Measurements from ENCODE around the gene CHCT1.

The CHCT1 gene

DNA sequence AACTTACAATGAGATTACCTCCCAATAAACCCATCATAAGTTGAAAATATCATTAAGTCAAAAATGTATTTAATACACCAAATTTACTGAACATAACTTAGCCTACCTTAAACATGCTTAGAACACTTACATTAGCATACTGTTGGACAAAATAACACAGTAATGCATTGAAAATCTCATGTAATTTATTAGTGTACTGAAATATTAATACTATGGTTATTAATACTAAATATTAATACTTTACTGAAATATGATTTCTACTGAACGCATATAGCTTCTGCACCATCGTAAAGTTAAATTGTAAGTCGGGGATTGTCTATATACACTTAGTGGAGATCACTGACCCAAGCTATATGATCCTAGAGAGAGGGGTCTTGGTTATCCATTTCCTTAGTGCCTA lies 34.6 kb upstream of the CHCT1 start:
- Histone ChIP-seq H3K18ac (ENCODE audit: low read length) (no peak overlapping the region), H3K4me1 (ENCODE audit: control insufficient read depth in 2 of 2, insufficient read depth in 1 of 2, low read depth in 1 of 2, low read length in 2 of 2) (peaks cover 6 to 8% of the 10 kb centered on the region in 2 donors), H2AK5ac (ENCODE audit: low read depth, low read length) (no peak overlapping the region), H2AFZ (ENCODE audit: low read length) (no peak overlapping the region), H3K4ac (ENCODE audit: low read length) (no peak overlapping the region), H3K27me3 (ENCODE audit: control insufficient read depth in 3 of 3, insufficient read depth in 3 of 3, low read depth in 1 of 3, low read length in 3 of 3) (no peaks in the 10 kb centered on the region), H3K4me2 (ENCODE audit: insufficient read depth, low read length, poor library complexity, severe bottlenecking) (no peak overlapping the region), H3K14ac (ENCODE audit: low read length) (no peak overlapping the region), H4K8ac (ENCODE audit: low read depth, low read length) (no peak overlapping the region), H3K23ac (ENCODE audit: low read depth, low read length, poor library complexity) (no peak overlapping the region), H3K9me3 (replicated peaks in 1 of 2; ENCODE audit: control insufficient read depth in 2 of 2, insufficient read depth in 1 of 2, low read depth in 1 of 2, low read length in 2 of 2) (no peaks in the 10 kb centered on the region), H2BK12ac (ENCODE audit: low read length) (no peak overlapping the region), H4K91ac (ENCODE audit: low read depth, low read length, poor library complexity) (no peak overlapping the region), H3K36me3 (replicated peaks in 1 of 2; ENCODE audit: control insufficient read depth in 2 of 2, insufficient read depth in 2 of 2, low read length in 2 of 2) (no peaks in the 10 kb centered on the region), H2BK5ac (ENCODE audit: low read length) (no peak overlapping the region), H3K4me3 (ENCODE audit: low read length in 2 of 2) (no peak overlapping the region), H3K9ac (ENCODE audit: low read depth, low read length, poor library complexity) (no peak overlapping the region), H2BK15ac (ENCODE audit: low read length) (no peak overlapping the region), H2BK120ac (ENCODE audit: low read depth, low read length) (no peak overlapping the region), H3K27ac (replicated peaks; ENCODE audit: low read length) (no peak overlapping the region), H3K79me1 (ENCODE audit: low read depth, low read length) (no peaks in the 10 kb centered on the region)
- no peak for DNase-seq (ENCODE audit: low spot score)
- no CpG with 5 or more reads among the region's 3 CpGs for WGBS, 2 donors (ENCODE audit: extremely low coverage in 2 of 2, insufficient read length in 2 of 2, insufficient replicate concordance in 1 of 2)

GRCh38 chr17:60388742-60389141 lies 33.5 kb upstream of the CHCT1 start:
- Histone ChIP-seq H3K4ac (ENCODE audit: low read length) (no peak overlapping the region), H2BK12ac (ENCODE audit: low read length) (no peak overlapping the region), H2BK5ac (ENCODE audit: low read length) (no peak overlapping the region), H2BK15ac (ENCODE audit: low read length) (no peak overlapping the region), H3K4me3 (ENCODE audit: low read length in 2 of 2) (no peak overlapping the region), H4K8ac (ENCODE audit: low read depth, low read length) (no peak overlapping the region), H2AK5ac (ENCODE audit: low read depth, low read length) (no peak overlapping the region), H3K18ac (ENCODE audit: low read length) (no peak overlapping the region), H2BK120ac (ENCODE audit: low read depth, low read length) (no peak overlapping the region), H3K27ac (replicated peaks; ENCODE audit: low read length) (no peak overlapping the region), H4K91ac (ENCODE audit: low read depth, low read length, poor library complexity) (no peak overlapping the region), H3K14ac (ENCODE audit: low read length) (no peak overlapping the region), H3K4me1 (ENCODE audit: control insufficient read depth in 2 of 2, insufficient read depth in 1 of 2, low read depth in 1 of 2, low read length in 2 of 2) (peaks cover 8 to 10% of the 10 kb centered on the region in 2 donors), H3K27me3 (ENCODE audit: control insufficient read depth in 3 of 3, insufficient read depth in 3 of 3, low read depth in 1 of 3, low read length in 3 of 3) (no peaks in the 10 kb centered on the region), H3K36me3 (replicated peaks in 1 of 2; ENCODE audit: control insufficient read depth in 2 of 2, insufficient read depth in 2 of 2, low read length in 2 of 2) (no peaks in the 10 kb centered on the region), H3K9me3 (replicated peaks in 1 of 2; ENCODE audit: control insufficient read depth in 2 of 2, insufficient read depth in 1 of 2, low read depth in 1 of 2, low read length in 2 of 2) (no peaks in the 10 kb centered on the region), H2AFZ (ENCODE audit: low read length) (no peak overlapping the region), H3K79me1 (ENCODE audit: low read depth, low read length) (no peaks in the 10 kb centered on the region), H3K23ac (ENCODE audit: low read depth, low read length, poor library complexity) (no peak overlapping the region), H3K4me2 (ENCODE audit: insufficient read depth, low read length, poor library complexity, severe bottlenecking) (no peak overlapping the region), H3K9ac (ENCODE audit: low read depth, low read length, poor library complexity) (no peak overlapping the region)
- WGBS, 2 donors (ENCODE audit: extremely low coverage in 2 of 2, insufficient read length in 2 of 2, insufficient replicate concordance in 1 of 2): no CpG with 5 or more reads among the region's 3 CpGs
- DNase-seq (ENCODE audit: low spot score): no peak

- no peak overlapping the region for H3K4ac ChIP-seq (ENCODE audit: low read length)
- H3K27ac ChIP-seq (replicated peaks; ENCODE audit: low read length): no peak overlapping the region
- H3K4me3 ChIP-seq (ENCODE audit: low read length in 2 of 2): peak overlapping the region in 1 of 2 donors; percentile 69
- no peaks in the 10 kb centered on the region for H3K27me3 ChIP-seq (ENCODE audit: control insufficient read depth in 3 of 3, insufficient read depth in 3 of 3, low read depth in 1 of 3, low read length in 3 of 3)
- H2BK12ac ChIP-seq (ENCODE audit: low read length): no peak overlapping the region
- no peak overlapping the region for H2AFZ ChIP-seq (ENCODE audit: low read length)
- no peak overlapping the region for H3K9ac ChIP-seq (ENCODE audit: low read depth, low read length, poor library complexity)
- WGBS, 2 donors (ENCODE audit: extremely low coverage in 2 of 2, insufficient read length in 2 of 2, insufficient replicate concordance in 1 of 2): no CpG with 5 or more reads among the region's 2 CpGs
- no peak overlapping the region for H2BK15ac ChIP-seq (ENCODE audit: low read length)
- no peak overlapping the region for H4K91ac ChIP-seq (ENCODE audit: low read depth, low read length, poor library complexity)
- H2BK120ac ChIP-seq (ENCODE audit: low read depth, low read length): no peak overlapping the region
- no peak overlapping the region for H3K14ac ChIP-seq (ENCODE audit: low read length)
- no peaks in the 10 kb centered on the region for H3K36me3 ChIP-seq (replicated peaks in 1 of 2; ENCODE audit: control insufficient read depth in 2 of 2, insufficient read depth in 2 of 2, low read length in 2 of 2)
- H3K9me3 ChIP-seq (replicated peaks in 1 of 2; ENCODE audit: control insufficient read depth in 2 of 2, insufficient read depth in 1 of 2, low read depth in 1 of 2, low read length in 2 of 2): no peaks in the 10 kb centered on the region
- H3K23ac ChIP-seq (ENCODE audit: low read depth, low read length, poor library complexity): no peak overlapping the region
- H3K18ac ChIP-seq (ENCODE audit: low read length): no peak overlapping the region
- no peak overlapping the region for H4K8ac ChIP-seq (ENCODE audit: low read depth, low read length)
- no peak overlapping the region for H2BK5ac ChIP-seq (ENCODE audit: low read length)
- peaks cover 8 to 9% of the 10 kb centered on the region in 2 donors for H3K4me1 ChIP-seq (ENCODE audit: control insufficient read depth in 2 of 2, insufficient read depth in 1 of 2, low read depth in 1 of 2, low read length in 2 of 2)
- no peaks in the 10 kb centered on the region for H3K79me1 ChIP-seq (ENCODE audit: low read depth, low read length)
- DNase-seq (ENCODE audit: low spot score): no peak
- no peak overlapping the region for H3K4me2 ChIP-seq (ENCODE audit: insufficient read depth, low read length, poor library complexity, severe bottlenecking)
- H2AK5ac ChIP-seq (ENCODE audit: low read depth, low read length): no peak overlapping the region
Observed at GRCh38 chr17:60390186-60390585, 32.1 kb upstream of the CHCT1 start.

GRCh38 chr17:60390925-60391470 lies 31.3 kb upstream of the CHCT1 start:
- Histone ChIP-seq H3K4me2 (ENCODE audit: insufficient read depth, low read length, poor library complexity, severe bottlenecking) (peak overlapping the region; percentile 91), H2BK120ac (ENCODE audit: low read depth, low read length) (no peak overlapping the region), H2BK5ac (ENCODE audit: low read length) (peak overlapping the region; percentile 99), H3K23ac (ENCODE audit: low read depth, low read length, poor library complexity) (peak overlapping the region; percentile 16), H3K79me1 (ENCODE audit: low read depth, low read length) (no peaks in the 10 kb centered on the region), H4K8ac (ENCODE audit: low read depth, low read length) (no peak overlapping the region), H2AK5ac (ENCODE audit: low read depth, low read length) (peak overlapping the region; percentile 42), H3K4ac (ENCODE audit: low read length) (no peak overlapping the region), H3K27ac (replicated peaks; ENCODE audit: low read length) (peak overlapping the region; percentile 93), H3K4me3 (ENCODE audit: low read length in 2 of 2) (peak overlapping the region; percentile 69 to 93), H3K36me3 (replicated peaks in 1 of 2; ENCODE audit: control insufficient read depth in 2 of 2, insufficient read depth in 2 of 2, low read length in 2 of 2) (no peaks in the 10 kb centered on the region), H3K9me3 (replicated peaks in 1 of 2; ENCODE audit: control insufficient read depth in 2 of 2, insufficient read depth in 1 of 2, low read depth in 1 of 2, low read length in 2 of 2) (no peaks in the 10 kb centered on the region), H2AFZ (ENCODE audit: low read length) (peak overlapping the region; percentile 97), H4K91ac (ENCODE audit: low read depth, low read length, poor library complexity) (no peak overlapping the region), H3K14ac (ENCODE audit: low read length) (no peak overlapping the region), H2BK15ac (ENCODE audit: low read length) (peak overlapping the region; percentile 3), H3K18ac (ENCODE audit: low read length) (peak overlapping the region; percentile 96), H3K9ac (ENCODE audit: low read depth, low read length, poor library complexity) (peak overlapping the region; percentile 95), H3K4me1 (ENCODE audit: control insufficient read depth in 2 of 2, insufficient read depth in 1 of 2, low read depth in 1 of 2, low read length in 2 of 2) (peaks cover 5 to 8% of the 10 kb centered on the region in 2 donors), H2BK12ac (ENCODE audit: low read length) (no peak overlapping the region), H3K27me3 (ENCODE audit: control insufficient read depth in 3 of 3, insufficient read depth in 3 of 3, low read depth in 1 of 3, low read length in 3 of 3) (no peaks in the 10 kb centered on the region)
- DNase-seq (ENCODE audit: low spot score): peak; percentile 23
- no CpG with 5 or more reads among the region's 15 CpGs for WGBS, 2 donors (ENCODE audit: extremely low coverage in 2 of 2, insufficient read length in 2 of 2, insufficient replicate concordance in 1 of 2)

All from neuronal stem cell (in vitro differentiated cells).